ENCODE measurements around the gene ARAP1. TPM values are rescaled to one million over a fixed set of nuclear protein-coding genes. Genes with fewer than 3 reads are reported as not detected.
A peak's percentile ranks its signal among the peaks of the same experiment; 100 is the strongest.

Gene ARAP1
- total RNA-seq, 2 donors from 2014 or later: 74.4 to 88.3 TPM

DNA sequence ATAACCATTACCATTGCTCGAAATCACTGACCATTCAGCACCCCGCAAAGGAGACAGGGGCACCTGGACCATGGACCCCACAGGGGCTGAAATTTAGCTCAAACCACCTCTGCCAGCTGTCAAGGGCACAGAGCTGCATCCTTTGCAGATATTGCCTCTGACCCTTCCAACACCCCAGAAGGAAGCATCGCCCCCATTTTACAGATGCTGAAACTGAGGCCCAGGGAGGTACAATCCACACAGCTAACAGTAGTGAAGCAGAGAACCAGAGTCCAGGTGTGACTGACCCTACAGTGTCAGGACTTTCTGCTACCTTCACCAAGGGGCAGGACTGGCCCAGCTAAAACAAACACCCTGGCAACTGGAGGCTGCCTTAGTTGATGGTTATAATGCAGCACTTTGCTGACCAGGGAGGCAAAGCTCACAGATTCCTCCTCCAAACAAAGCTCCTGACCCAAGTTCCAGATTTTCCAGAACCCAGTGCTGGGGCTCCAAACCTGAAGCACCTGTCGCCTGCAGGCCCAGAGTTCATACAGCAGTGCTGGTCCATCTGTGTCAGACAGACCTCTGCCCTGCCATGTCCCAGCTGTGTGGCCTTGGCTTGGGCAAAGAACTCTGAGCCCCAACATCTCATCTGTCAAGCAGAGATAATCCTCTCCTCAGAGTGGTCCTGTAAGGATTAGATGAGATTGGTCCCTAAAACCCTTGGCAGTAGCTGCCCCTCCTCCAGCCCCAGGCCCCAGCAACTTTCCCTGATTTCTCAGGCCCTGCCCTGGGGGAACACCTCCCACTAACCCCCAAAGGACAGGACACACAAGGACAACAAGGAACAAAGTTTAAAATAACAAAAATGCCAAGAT is 15.2 kb upstream of the ARAP1 start:
- H3K27me3 Mint-ChIP-seq (ENCODE audit: insufficient read depth): no peaks in the 10 kb centered on the region
- H3K27ac ChIP-seq (ENCODE audit: low read depth, low read length): no peak overlapping the region
- H3K27ac Mint-ChIP-seq: no peak overlapping the region
- no peaks in the 10 kb centered on the region for H3K9me3 ChIP-seq (ENCODE audit: control insufficient read depth, low read length)
- no peak for DNase-seq
- 85 to 100% methylated on average over 2 to 4 of the region's 4 CpGs for WGBS, 2 experiments (ENCODE audit: insufficient coverage in 1 of 2, insufficient read length in 1 of 2)
- peaks cover 6% of the 10 kb centered on the region for H3K36me3 Mint-ChIP-seq (ENCODE audit: low read depth)
- no peak overlapping the region for H3K9ac ChIP-seq (ENCODE audit: extremely low read depth, low read length, poor library complexity, severe bottlenecking)
- H3K4me3 Mint-ChIP-seq: no peak overlapping the region
- no peaks in the 10 kb centered on the region for H3K9me3 Mint-ChIP-seq
- H3K27me3 ChIP-seq (ENCODE audit: control insufficient read depth, insufficient read depth, low read length, poor library complexity, severe bottlenecking): no peaks in the 10 kb centered on the region
- no peaks in the 10 kb centered on the region for H3K4me1 ChIP-seq (ENCODE audit: control insufficient read depth, insufficient read depth, low read length)
- no peak overlapping the region for H3K4me3 ChIP-seq (ENCODE audit: low read length)
- H3K36me3 ChIP-seq (ENCODE audit: control insufficient read depth, insufficient read depth, low read length): no peaks in the 10 kb centered on the region
- TF ChIP-seq, protein P1, sequence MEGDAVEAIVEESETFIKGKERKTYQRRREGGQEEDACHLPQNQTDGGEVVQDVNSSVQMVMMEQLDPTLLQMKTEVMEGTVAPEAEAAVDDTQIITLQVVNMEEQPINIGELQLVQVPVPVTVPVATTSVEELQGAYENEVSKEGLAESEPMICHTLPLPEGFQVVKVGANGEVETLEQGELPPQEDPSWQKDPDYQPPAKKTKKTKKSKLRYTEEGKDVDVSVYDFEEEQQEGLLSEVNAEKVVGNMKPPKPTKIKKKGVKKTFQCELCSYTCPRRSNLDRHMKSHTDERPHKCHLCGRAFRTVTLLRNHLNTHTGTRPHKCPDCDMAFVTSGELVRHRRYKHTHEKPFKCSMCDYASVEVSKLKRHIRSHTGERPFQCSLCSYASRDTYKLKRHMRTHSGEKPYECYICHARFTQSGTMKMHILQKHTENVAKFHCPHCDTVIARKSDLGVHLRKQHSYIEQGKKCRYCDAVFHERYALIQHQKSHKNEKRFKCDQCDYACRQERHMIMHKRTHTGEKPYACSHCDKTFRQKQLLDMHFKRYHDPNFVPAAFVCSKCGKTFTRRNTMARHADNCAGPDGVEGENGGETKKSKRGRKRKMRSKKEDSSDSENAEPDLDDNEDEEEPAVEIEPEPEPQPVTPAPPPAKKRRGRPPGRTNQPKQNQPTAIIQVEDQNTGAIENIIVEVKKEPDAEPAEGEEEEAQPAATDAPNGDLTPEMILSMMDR (conservative IDR thresholded peaks at IDR 0.05): no peak
- H3K4me1 Mint-ChIP-seq: peaks cover 2% of the 10 kb centered on the region

GRCh38 chr11:72766152-72766902 is 14.1 kb upstream of the ARAP1 start:
- H3K27ac ChIP-seq (ENCODE audit: low read depth, low read length): no peak overlapping the region
- no peaks in the 10 kb centered on the region for H3K36me3 ChIP-seq (ENCODE audit: control insufficient read depth, insufficient read depth, low read length)
- 82 to 93% methylated on average over 9 to 12 of the region's 12 CpGs for WGBS, 2 experiments (ENCODE audit: insufficient coverage in 1 of 2, insufficient read length in 1 of 2)
- H3K9ac ChIP-seq (ENCODE audit: extremely low read depth, low read length, poor library complexity, severe bottlenecking): no peak overlapping the region
- no peaks in the 10 kb centered on the region for H3K27me3 ChIP-seq (ENCODE audit: control insufficient read depth, insufficient read depth, low read length, poor library complexity, severe bottlenecking)
- Mint-ChIP-seq H3K27ac (no peak overlapping the region), H3K36me3 (ENCODE audit: low read depth) (peaks cover 6% of the 10 kb centered on the region), H3K27me3 (ENCODE audit: insufficient read depth) (no peaks in the 10 kb centered on the region), H3K9me3 (no peaks in the 10 kb centered on the region), H3K4me3 (no peak overlapping the region), H3K4me1 (peaks cover 2% of the 10 kb centered on the region)
- TF ChIP-seq, protein P1 (conservative IDR thresholded peaks at IDR 0.05): no peak
- H3K4me1 ChIP-seq (ENCODE audit: control insufficient read depth, insufficient read depth, low read length): no peaks in the 10 kb centered on the region
- H3K4me3 ChIP-seq (ENCODE audit: low read length): no peak overlapping the region
- DNase-seq: no peak
- H3K9me3 ChIP-seq (ENCODE audit: control insufficient read depth, low read length): no peaks in the 10 kb centered on the region

DNA sequence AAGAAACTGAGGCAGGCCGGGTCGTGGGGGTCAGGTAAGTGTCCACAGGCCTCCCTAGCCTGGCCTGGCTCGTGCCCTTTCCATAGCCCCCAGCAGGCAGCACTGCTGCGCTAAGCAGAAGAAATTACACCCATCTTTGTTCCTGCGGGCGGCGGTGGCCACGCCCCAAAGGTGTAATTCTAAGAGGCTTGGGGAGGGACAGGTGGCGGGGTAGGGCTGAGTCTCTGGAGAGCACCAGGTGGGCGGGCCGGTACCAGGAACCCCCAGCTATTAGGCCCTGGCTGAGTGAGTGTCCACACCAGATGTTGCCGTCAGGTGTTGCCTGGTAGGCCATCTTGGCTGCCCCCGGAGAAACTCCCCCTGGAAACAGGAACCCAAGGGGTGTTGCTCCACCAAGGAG is 12.3 kb upstream of the ARAP1 start:
- 76 to 94% methylated on average over 3 to 13 of the region's 13 CpGs for WGBS, 2 experiments (ENCODE audit: insufficient coverage in 1 of 2, insufficient read length in 1 of 2)
- no peaks in the 10 kb centered on the region for H3K27me3 Mint-ChIP-seq (ENCODE audit: insufficient read depth)
- Histone ChIP-seq H3K36me3 (ENCODE audit: control insufficient read depth, insufficient read depth, low read length) (no peaks in the 10 kb centered on the region), H3K9ac (ENCODE audit: extremely low read depth, low read length, poor library complexity, severe bottlenecking) (no peak overlapping the region), H3K27ac (ENCODE audit: low read depth, low read length) (no peak overlapping the region), H3K4me1 (ENCODE audit: control insufficient read depth, insufficient read depth, low read length) (no peaks in the 10 kb centered on the region), H3K4me3 (ENCODE audit: low read length) (no peak overlapping the region), H3K27me3 (ENCODE audit: control insufficient read depth, insufficient read depth, low read length, poor library complexity, severe bottlenecking) (no peaks in the 10 kb centered on the region), H3K9me3 (ENCODE audit: control insufficient read depth, low read length) (no peaks in the 10 kb centered on the region)
- TF ChIP-seq, protein P1 (conservative IDR thresholded peaks at IDR 0.05): peak; percentile 65
- H3K4me3 Mint-ChIP-seq: no peak overlapping the region
- H3K9me3 Mint-ChIP-seq: no peaks in the 10 kb centered on the region
- H3K27ac Mint-ChIP-seq: no peak overlapping the region
- H3K4me1 Mint-ChIP-seq: peaks cover 2% of the 10 kb centered on the region
- H3K36me3 Mint-ChIP-seq (ENCODE audit: low read depth): peaks cover 3% of the 10 kb centered on the region
- peak; percentile 91 for DNase-seq

Data from endodermal cell (in vitro differentiated cells).